Osteocyte (in vitro differentiated cells): ENCODE data around the gene COX19. TPM values are rescaled to one million over a fixed set of nuclear protein-coding genes. Genes with fewer than 3 reads are reported as not detected.

Experiments
- DNase-seq: peaks from one replicate; pipeline ENCODE4 v3.0.0; 2021; ENCODE audit warnings: mixed read lengths; ENCODE audit not compliant: unreplicated experiment; ENCODE audit errors: extremely low spot score
- H3K27ac Mint-ChIP-seq: one replicate; pipeline ENCODE4 v1.8.0; 2021; ENCODE audit warnings: mild to moderate bottlenecking, mixed read lengths; ENCODE audit not compliant: unreplicated experiment
- H3K27me3 Mint-ChIP-seq: one replicate; pipeline ENCODE4 v1.8.0; 2021; ENCODE audit warnings: mixed read lengths; ENCODE audit not compliant: unreplicated experiment
- H3K36me3 Mint-ChIP-seq: one replicate; pipeline ENCODE4 v1.8.0; 2021; ENCODE audit warnings: mixed read lengths; ENCODE audit not compliant: unreplicated experiment
- H3K4me1 Mint-ChIP-seq: one replicate; pipeline ENCODE4 v1.8.0; 2021; ENCODE audit warnings: mixed read lengths; ENCODE audit not compliant: unreplicated experiment
- H3K4me3 Mint-ChIP-seq: one replicate; pipeline ENCODE4 v1.8.0; 2021; ENCODE audit warnings: mild to moderate bottlenecking, moderate library complexity, mixed read lengths; ENCODE audit not compliant: unreplicated experiment
- H3K9me3 Mint-ChIP-seq: one replicate; pipeline ENCODE4 v1.8.0; 2021; ENCODE audit warnings: mixed read lengths; ENCODE audit not compliant: unreplicated experiment
- total RNA-seq: library from RNA; stranded (reverse); gene quantifications from 2 replicates; pipeline ENCODE4 v1.2.1, GENCODE V29; 2021
- TF ChIP-seq, protein P1 (sequence below): fragments of 200-600 bp; sonication (generic); IDR thresholded peaks from 2 replicates; pipeline ENCODE4 v1.5.0; 2021; ENCODE audit warnings: antibody characterized with exemption, mild to moderate bottlenecking, moderate library complexity

The COX19 gene
- total RNA-seq, 1 donor from 2014 or later: 11.4 TPM

DNA sequence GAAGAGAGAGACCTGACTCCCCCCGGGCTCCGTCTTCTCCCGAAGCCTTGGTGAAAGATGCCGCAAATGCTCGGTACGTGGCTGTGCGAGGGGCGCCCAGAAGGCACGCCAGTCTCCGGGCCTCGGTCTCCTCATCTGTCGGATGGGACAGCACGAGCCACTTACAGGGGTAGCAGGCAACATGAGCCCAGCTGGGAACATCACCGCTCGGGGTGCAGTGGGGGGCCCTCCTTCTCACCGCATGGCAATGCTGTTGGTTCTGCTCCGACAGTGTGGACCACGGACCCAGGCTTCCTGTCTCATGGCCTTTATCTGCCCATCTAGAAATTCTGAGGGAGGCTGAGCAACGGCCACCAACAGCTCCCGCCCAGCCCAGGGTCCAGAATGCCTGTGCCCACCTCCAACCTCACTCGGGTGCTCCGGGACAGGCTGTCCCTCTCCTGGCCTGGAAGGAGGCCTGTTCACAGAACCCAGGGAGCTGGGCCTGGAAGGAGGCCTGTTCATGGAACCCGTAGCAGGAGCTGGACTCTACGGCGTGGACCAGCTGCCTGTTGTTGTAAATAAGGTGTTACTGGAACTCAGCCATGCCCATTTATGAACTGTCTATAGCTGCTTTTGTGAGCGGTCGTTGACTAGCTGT is 36.7 kb downstream of the COX19 start:
- H3K27ac Mint-ChIP-seq: no peak overlapping the region
- H3K36me3 Mint-ChIP-seq: no peaks in the 10 kb centered on the region
- DNase-seq: no peak
- H3K9me3 Mint-ChIP-seq: peaks cover 24% of the 10 kb centered on the region
- TF ChIP-seq, protein P1, sequence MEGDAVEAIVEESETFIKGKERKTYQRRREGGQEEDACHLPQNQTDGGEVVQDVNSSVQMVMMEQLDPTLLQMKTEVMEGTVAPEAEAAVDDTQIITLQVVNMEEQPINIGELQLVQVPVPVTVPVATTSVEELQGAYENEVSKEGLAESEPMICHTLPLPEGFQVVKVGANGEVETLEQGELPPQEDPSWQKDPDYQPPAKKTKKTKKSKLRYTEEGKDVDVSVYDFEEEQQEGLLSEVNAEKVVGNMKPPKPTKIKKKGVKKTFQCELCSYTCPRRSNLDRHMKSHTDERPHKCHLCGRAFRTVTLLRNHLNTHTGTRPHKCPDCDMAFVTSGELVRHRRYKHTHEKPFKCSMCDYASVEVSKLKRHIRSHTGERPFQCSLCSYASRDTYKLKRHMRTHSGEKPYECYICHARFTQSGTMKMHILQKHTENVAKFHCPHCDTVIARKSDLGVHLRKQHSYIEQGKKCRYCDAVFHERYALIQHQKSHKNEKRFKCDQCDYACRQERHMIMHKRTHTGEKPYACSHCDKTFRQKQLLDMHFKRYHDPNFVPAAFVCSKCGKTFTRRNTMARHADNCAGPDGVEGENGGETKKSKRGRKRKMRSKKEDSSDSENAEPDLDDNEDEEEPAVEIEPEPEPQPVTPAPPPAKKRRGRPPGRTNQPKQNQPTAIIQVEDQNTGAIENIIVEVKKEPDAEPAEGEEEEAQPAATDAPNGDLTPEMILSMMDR: no peak
- peaks cover 23% of the 10 kb centered on the region for H3K27me3 Mint-ChIP-seq
- peaks cover 11% of the 10 kb centered on the region for H3K4me1 Mint-ChIP-seq
- no peak overlapping the region for H3K4me3 Mint-ChIP-seq

DNA sequence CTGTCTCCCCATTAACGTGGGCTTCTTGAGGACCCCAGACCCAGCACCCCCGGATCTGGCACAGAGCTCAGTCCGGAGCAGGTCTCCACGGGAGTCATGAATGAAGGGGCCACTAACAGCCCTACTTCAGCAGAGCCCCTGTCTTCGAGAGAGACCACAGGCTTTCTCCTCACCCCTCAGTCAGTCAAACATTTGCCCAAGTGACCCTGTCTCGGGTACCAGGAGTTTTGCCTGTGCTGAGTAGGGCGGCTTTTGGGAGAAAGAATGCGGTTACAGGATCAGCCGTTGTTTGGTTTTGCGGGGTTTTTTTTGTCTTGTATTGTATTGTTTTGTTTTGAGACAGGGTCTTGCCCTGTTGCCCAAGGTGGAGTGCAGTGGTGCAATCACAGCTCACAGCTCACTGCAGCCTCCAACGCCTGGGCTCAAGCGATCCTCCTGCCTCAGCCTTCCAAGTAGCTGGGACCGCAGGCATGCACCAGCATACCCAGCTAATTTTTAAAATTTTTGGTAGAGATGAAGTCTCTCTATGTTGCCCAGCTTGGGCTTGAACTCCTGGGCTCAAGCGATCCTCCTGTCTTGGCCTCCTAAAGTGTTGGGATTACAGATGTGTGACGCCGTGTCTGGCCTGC is 37.4 kb downstream of the COX19 start:
- Mint-ChIP-seq H3K9me3 (peaks cover 24% of the 10 kb centered on the region), H3K4me1 (peaks cover 11% of the 10 kb centered on the region), H3K27me3 (peaks cover 23% of the 10 kb centered on the region), H3K36me3 (no peaks in the 10 kb centered on the region), H3K4me3 (no peak overlapping the region), H3K27ac (no peak overlapping the region)
- DNase-seq: no peak
- TF ChIP-seq, protein P1: no peak

DNA sequence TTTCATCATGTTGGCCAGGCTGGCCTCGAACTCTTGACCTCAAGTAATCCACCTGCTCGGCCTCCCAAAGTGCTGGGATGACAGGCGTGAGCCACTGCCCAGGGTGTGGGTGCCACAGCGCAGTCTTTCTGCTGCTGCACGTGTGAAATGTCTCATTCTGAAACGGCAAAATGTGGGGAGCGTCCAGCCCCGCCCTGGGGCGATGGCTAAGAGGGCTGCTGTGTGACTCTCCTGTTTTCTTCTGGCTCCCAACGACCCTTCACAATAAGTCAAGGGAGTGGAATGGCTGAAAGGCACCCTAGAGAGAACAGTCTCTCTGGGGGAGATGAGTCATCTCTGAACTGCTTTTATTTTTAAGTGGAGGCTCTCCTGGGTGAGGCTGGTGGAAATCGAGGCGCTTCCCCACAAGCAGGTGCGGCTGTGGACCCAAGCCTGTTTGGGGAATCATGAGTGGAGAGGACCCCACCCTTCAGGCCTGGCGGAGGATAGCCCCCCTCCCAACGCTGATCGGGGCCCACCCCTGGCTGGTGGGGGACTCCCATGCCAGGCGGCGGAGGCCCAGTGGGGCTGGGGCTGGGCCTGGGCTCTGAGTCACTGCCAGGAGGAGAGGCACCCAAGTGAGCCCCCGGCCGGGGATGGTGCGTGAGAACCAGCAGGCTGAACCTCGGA is 38.8 kb downstream of the COX19 start:
- no peak overlapping the region for H3K27ac Mint-ChIP-seq
- TF ChIP-seq, protein P1: no peak
- H3K9me3 Mint-ChIP-seq: peaks cover 19% of the 10 kb centered on the region
- H3K4me3 Mint-ChIP-seq: no peak overlapping the region
- peaks cover 11% of the 10 kb centered on the region for H3K4me1 Mint-ChIP-seq
- peaks cover 22% of the 10 kb centered on the region for H3K27me3 Mint-ChIP-seq
- no peaks in the 10 kb centered on the region for H3K36me3 Mint-ChIP-seq
- no peak for DNase-seq

DNA sequence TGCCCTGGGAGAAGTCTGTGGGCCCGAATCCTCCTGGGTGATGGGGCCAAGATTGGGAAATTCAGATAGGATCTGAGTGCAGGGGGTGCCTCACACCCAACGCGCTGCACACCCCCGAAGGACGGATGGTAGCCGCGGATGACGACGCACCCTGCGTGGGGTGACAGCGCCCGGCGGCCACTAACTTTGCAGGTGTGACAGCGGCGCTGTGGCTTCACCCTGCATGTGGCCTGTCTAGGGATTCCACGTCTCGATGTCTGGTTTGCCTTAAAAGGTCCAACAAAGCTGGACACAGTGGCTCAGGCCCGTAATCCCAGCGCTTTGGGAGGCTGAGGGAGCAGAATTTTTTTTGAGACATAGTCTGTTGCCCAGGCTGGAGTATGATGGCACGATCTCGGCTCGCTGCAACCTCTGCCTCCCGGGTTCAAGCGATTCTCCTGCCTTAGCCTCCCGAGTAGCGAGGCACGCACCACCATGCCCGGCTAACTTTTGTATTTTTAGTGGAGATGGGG is 39.4 kb downstream of the COX19 start:
- Mint-ChIP-seq H3K4me3 (no peak overlapping the region), H3K27ac (no peak overlapping the region), H3K4me1 (peaks cover 11% of the 10 kb centered on the region), H3K9me3 (peaks cover 13% of the 10 kb centered on the region), H3K36me3 (no peaks in the 10 kb centered on the region), H3K27me3 (peaks cover 17% of the 10 kb centered on the region)
- TF ChIP-seq, protein P1: no peak
- DNase-seq: no peak
